Smooth muscle cell (in vitro differentiated cells): Measurements from ENCODE around the gene METTL16. TPM values are rescaled to one million over a fixed set of nuclear protein-coding genes. Genes with fewer than 3 reads are reported as not detected.
A peak's percentile ranks its signal among the peaks of the same experiment; 100 is the strongest.

Source experiments
- DNase-seq: peaks from one replicate; lab custom pipeline; 2025; ENCODE audit not compliant: unreplicated experiment; lab: John Stamatoyannopoulos, UW
- H2AFZ ChIP-seq: fragments of 200-600 bp; sonication (generic); 2 replicates; pipeline ENCODE4 v1.6.0; 2016; ENCODE audit warnings: antibody characterized with exemption, low read depth, mild to moderate bottlenecking
- H3F3A ChIP-seq: fragments of 200-600 bp; sonication (generic); 2 replicates; pipeline ENCODE4 v1.6.0; 2017; ENCODE audit warnings: antibody characterized with exemption, low read depth
- H3K27ac ChIP-seq: fragments of 200-600 bp; sonication (generic); 2 replicates; pipeline ENCODE4 v1.5.1; 2016; ENCODE audit warnings: low read depth, mild to moderate bottlenecking
- H3K27me3 ChIP-seq: fragments of 200-600 bp; sonication (generic); 2 replicates; pipeline ENCODE4 v1.6.1; 2016; ENCODE audit warnings: low read depth, mild to moderate bottlenecking
- H3K36me3 ChIP-seq: fragments of 200-600 bp; sonication (generic); 2 replicates; pipeline ENCODE4 v1.5.1; 2016; ENCODE audit warnings: low read depth
- H3K4me1 ChIP-seq: fragments of 200-600 bp; sonication (generic); 2 replicates; pipeline ENCODE4 v1.5.1; 2016; ENCODE audit warnings: low read depth
- H3K4me2 ChIP-seq: fragments of 200-600 bp; sonication (generic); 2 replicates; pipeline ENCODE4 v1.6.0; 2016; ENCODE audit warnings: mild to moderate bottlenecking
- H3K4me3 ChIP-seq: fragments of 200-600 bp; sonication (generic); 2 replicates; pipeline ENCODE4 v1.5.1; 2016; ENCODE audit warnings: mild to moderate bottlenecking
- H3K79me2 ChIP-seq: fragments of 200-600 bp; sonication (generic); 2 replicates; pipeline ENCODE4 v1.6.0; 2016; ENCODE audit warnings: low read depth, mild to moderate bottlenecking
- H3K9ac ChIP-seq: fragments of 200-600 bp; sonication (generic); 2 replicates; pipeline ENCODE4 v1.6.0; 2016; ENCODE audit warnings: low read depth
- H3K9me3 ChIP-seq: fragments of 200-600 bp; sonication (generic); replicated peaks from 2 replicates; pipeline ENCODE4 v1.5.1; 2016; ENCODE audit warnings: low read depth
- H4K20me1 ChIP-seq: fragments of 200-600 bp; sonication (generic); 2 replicates; pipeline ENCODE4 v1.6.0; 2016; ENCODE audit warnings: low read depth
- CTCF ChIP-seq: fragments of 200-600 bp; sonication (generic); IDR thresholded peaks from 2 replicates; pipeline ENCODE4 v1.5.1; 2017; ENCODE audit warnings: borderline replicate concordance, mild to moderate bottlenecking, antibody characterized with exemption; ENCODE audit not compliant: insufficient read depth, poor library complexity, severe bottlenecking
- WGBS: methylation state at CpG from one replicate; pipeline ENCODE4 v1.1.7; 2016; ENCODE audit warnings: low lambda C conversion rate; 5-methylcytosine and 5-hydroxymethylcytosine counted together
- polyA plus RNA-seq: library from polyadenylated mRNA; unstranded; fragments of >200 nt; fragmentation: Nextera tagmentation; extraction: Ambion mirVana; gene quantifications from 2 replicates; pipeline ENCODE4 v1.2.1, GENCODE V29; 2016
- total RNA-seq: library from RNA; depleted of rRNA; stranded (reverse); fragments of >200 nt; gene quantifications from 2 replicates; pipeline ENCODE4 v1.2.3, GENCODE V29; 2014

The METTL16 gene
- total and polyA plus RNA-seq, 2 experiments from 2014 or later = 16.8 to 27.4 TPM

- no peak for TF ChIP-seq CTCF
- Histone ChIP-seq H3K79me2 (no peaks in the 10 kb centered on the region), H3K4me1 (peaks cover 6% of the 10 kb centered on the region), H2AFZ (no peak overlapping the region), H3K9me3 (no peaks in the 10 kb centered on the region), H3F3A (peaks cover 10% of the 10 kb centered on the region), H3K36me3 (no peaks in the 10 kb centered on the region), H3K4me2 (no peak overlapping the region), H4K20me1 (peaks cover 4% of the 10 kb centered on the region), H3K4me3 (no peak overlapping the region), H3K27ac (peak overlapping the region; percentile 42), H3K27me3 (no peaks in the 10 kb centered on the region), H3K9ac (no peak overlapping the region)
- DNase-seq = no peak
- 89% methylated on average over 15 of the region's 15 CpGs for WGBS
These were observed 130.6 kb downstream of the METTL16 start for GRCh38 chr17:2380950-2381649.

GRCh38 chr17:2380226-2380922 is 131.3 kb downstream of the METTL16 start:
- Histone ChIP-seq H3K4me2 (no peak overlapping the region), H3K9me3 (no peaks in the 10 kb centered on the region), H4K20me1 (no peaks in the 10 kb centered on the region), H3F3A (peaks cover 10% of the 10 kb centered on the region), H3K4me1 (peaks cover 6% of the 10 kb centered on the region), H3K9ac (no peak overlapping the region), H3K79me2 (no peaks in the 10 kb centered on the region), H2AFZ (no peak overlapping the region), H3K36me3 (no peaks in the 10 kb centered on the region), H3K4me3 (no peak overlapping the region), H3K27ac (peak overlapping the region; percentile 42), H3K27me3 (no peaks in the 10 kb centered on the region)
- no peak for DNase-seq
- WGBS = 60% methylated on average over 16 of the region's 16 CpGs
- TF ChIP-seq CTCF = no peak

GRCh38 chr17:2379489-2380225 is 132.0 kb downstream of the METTL16 start:
- Histone ChIP-seq H4K20me1 (no peaks in the 10 kb centered on the region), H3K4me3 (no peak overlapping the region), H3F3A (peaks cover 10% of the 10 kb centered on the region), H3K9me3 (no peaks in the 10 kb centered on the region), H2AFZ (no peak overlapping the region), H3K27me3 (no peaks in the 10 kb centered on the region), H3K4me2 (no peak overlapping the region), H3K9ac (no peak overlapping the region), H3K27ac (peak overlapping the region; percentile 42), H3K4me1 (no peaks in the 10 kb centered on the region), H3K36me3 (no peaks in the 10 kb centered on the region), H3K79me2 (no peaks in the 10 kb centered on the region)
- TF ChIP-seq CTCF = no peak
- DNase-seq = no peak
- 97% methylated on average over 20 of the region's 25 CpGs for WGBS
